H9 (cell line): ENCODE measurements around the gene IRF4. TPM values are rescaled to one million over a fixed set of nuclear protein-coding genes. Genes with fewer than 3 reads are reported as not detected.

Experiments used
- DNase-seq: peaks from one replicate; pipeline ENCODE4 v3.0.0-alpha.2; 2017
- H2AFZ ChIP-seq: one replicate; pipeline ENCODE4 v1.6.1; 2013; ENCODE audit warnings: mild to moderate bottlenecking, low read length, control low read depth, moderate library complexity
- H2AK5ac ChIP-seq: 2 replicates; pipeline ENCODE4 v1.6.1; 2013; ENCODE audit warnings: low read length, control low read depth, mixed read lengths; ENCODE audit not compliant: insufficient read length
- H2BK120ac ChIP-seq: one replicate; pipeline ENCODE4 v1.6.1; 2013; ENCODE audit warnings: low read depth, mild to moderate bottlenecking, low read length, control low read depth, inconsistent platforms; ENCODE audit not compliant: poor library complexity, severe bottlenecking
- H2BK12ac ChIP-seq: 2 replicates; pipeline ENCODE4 v1.6.1; 2013; ENCODE audit warnings: low read length, control low read depth, mixed read lengths, low read depth; ENCODE audit not compliant: insufficient read length
- H2BK15ac ChIP-seq: 2 replicates; pipeline ENCODE4 v1.6.1; 2013; ENCODE audit warnings: low read depth, low read length, control low read depth
- H2BK20ac ChIP-seq: one replicate; pipeline ENCODE4 v1.6.1; 2013; ENCODE audit warnings: low read depth, mild to moderate bottlenecking, low read length, control low read depth, inconsistent platforms; ENCODE audit not compliant: poor library complexity, severe bottlenecking
- H2BK5ac ChIP-seq: 2 replicates; pipeline ENCODE4 v1.6.1; 2013; ENCODE audit warnings: low read length, control low read depth, mixed read lengths; ENCODE audit not compliant: insufficient read length
- H3K14ac ChIP-seq: 2 replicates; pipeline ENCODE4 v1.6.1; 2013; ENCODE audit warnings: low read length, control low read depth; ENCODE audit not compliant: insufficient read depth
- H3K18ac ChIP-seq: 2 replicates; pipeline ENCODE4 v1.6.1; 2013; ENCODE audit warnings: low read depth, mild to moderate bottlenecking, mixed read lengths, low read length, control low read depth; ENCODE audit not compliant: insufficient read length
- H3K23ac ChIP-seq: 2 replicates; pipeline ENCODE4 v1.6.1; 2013; ENCODE audit warnings: low read length, control low read depth, mixed read lengths, low read depth; ENCODE audit not compliant: insufficient read length
- H3K23me2 ChIP-seq: 2 replicates; pipeline ENCODE4 v1.6.1; 2013; ENCODE audit warnings: low read depth, mild to moderate bottlenecking, mixed read lengths, low read length, control low read depth; ENCODE audit not compliant: insufficient read length, poor library complexity, severe bottlenecking
- H3K27ac ChIP-seq: 2 replicates; pipeline ENCODE4 v1.5.1; 2013; ENCODE audit warnings: low read length, control low read depth, mixed read lengths, low read depth; ENCODE audit not compliant: insufficient read length
- H3K27me3 ChIP-seq: 2 replicates; pipeline ENCODE4 v1.6.1; 2013; ENCODE audit warnings: low read length, control low read depth, inconsistent platforms; ENCODE audit not compliant: insufficient read depth
- H3K4ac ChIP-seq: 2 replicates; pipeline ENCODE4 v1.6.1; 2013; ENCODE audit warnings: low read depth, mild to moderate bottlenecking, control low read depth, inconsistent platforms, low read length, moderate library complexity
- H3K4me1 ChIP-seq: 2 replicates; pipeline ENCODE4 v1.6.1; 2013; ENCODE audit warnings: low read length, control low read depth, inconsistent platforms; ENCODE audit not compliant: insufficient read depth
- H3K4me2 ChIP-seq: 2 replicates; pipeline ENCODE4 v1.6.1; 2013; ENCODE audit warnings: low read length, control low read depth, mixed read lengths; ENCODE audit not compliant: insufficient read length, insufficient read depth
- H3K56ac ChIP-seq: 2 replicates; pipeline ENCODE4 v1.6.1; 2013; ENCODE audit warnings: low read depth, mild to moderate bottlenecking, mixed read lengths, low read length, control low read depth; ENCODE audit not compliant: insufficient read length
- H3K79me1 ChIP-seq: 2 replicates; pipeline ENCODE4 v1.6.1; 2013; ENCODE audit warnings: low read depth, mild to moderate bottlenecking, moderate library complexity, low read length, control low read depth, inconsistent platforms; ENCODE audit not compliant: insufficient read depth, poor library complexity, severe bottlenecking
- H3K79me2 ChIP-seq: 2 replicates; pipeline ENCODE4 v1.6.1; 2013; ENCODE audit warnings: low read length, control low read depth, inconsistent platforms; ENCODE audit not compliant: insufficient read depth
- H3K9ac ChIP-seq: 2 replicates; pipeline ENCODE4 v1.6.1; 2013; ENCODE audit warnings: low read length, control low read depth, mixed read lengths; ENCODE audit not compliant: insufficient read length; ENCODE audit errors: extremely low read depth
- H3K9me3 ChIP-seq: one replicate; pipeline ENCODE4 v1.6.1; 2013; ENCODE audit warnings: low read depth, low read length, inconsistent platforms; ENCODE audit not compliant: control insufficient read depth
- H3T11ph ChIP-seq: one replicate; pipeline ENCODE4 v1.6.1; 2013; ENCODE audit warnings: mild to moderate bottlenecking, low read length, control low read depth, inconsistent platforms
- H4K20me1 ChIP-seq: one replicate; pipeline ENCODE4 v1.6.1; 2013; ENCODE audit not compliant: control insufficient read depth, insufficient read length, insufficient read depth
- H4K5ac ChIP-seq: 2 replicates; pipeline ENCODE4 v1.6.1; 2013; ENCODE audit warnings: low read depth, mild to moderate bottlenecking, mixed read lengths, low read length, control low read depth; ENCODE audit not compliant: insufficient read length
- H4K8ac ChIP-seq: replicated peaks from 2 replicates; pipeline ENCODE4 v1.6.1; 2013; ENCODE audit warnings: low read length, control low read depth, mixed read lengths, low read depth; ENCODE audit not compliant: insufficient read length
- H4K91ac ChIP-seq: 2 replicates; pipeline ENCODE4 v1.6.1; 2013; ENCODE audit warnings: low read depth, mild to moderate bottlenecking, moderate library complexity, mixed read lengths, low read length, control low read depth; ENCODE audit not compliant: insufficient read length
- H3K27ac Mint-ChIP-seq, 3 experiments: 2 replicates in 2 of 3; 3 replicates in 1 of 3; pipeline ENCODE4 v1.8.0; 2020 to 2021; ENCODE audit warnings: mixed read lengths in 3 of 3, mild to moderate bottlenecking in 1 of 3, moderate library complexity in 1 of 3
- H3K27me3 Mint-ChIP-seq: 2 replicates; pipeline ENCODE4 v1.8.0; 2021; ENCODE audit warnings: low read depth, mild to moderate bottlenecking, moderate library complexity, mixed read lengths
- H3K36me3 Mint-ChIP-seq, 3 experiments: 2 replicates in 2 of 3; 3 replicates in 1 of 3; pipeline ENCODE4 v1.8.0; 2020 to 2021; ENCODE audit warnings: low read depth in 3 of 3, mixed read lengths in 3 of 3; ENCODE audit not compliant: insufficient read depth in 1 of 3
- H3K4me1 Mint-ChIP-seq, 2 experiments: 2 replicates each; pipeline ENCODE4 v1.8.0; 2020; ENCODE audit warnings: mixed read lengths in 2 of 2
- H3K4me3 Mint-ChIP-seq, 2 experiments: 2 replicates in 1 of 2; 3 replicates in 1 of 2; pipeline ENCODE4 v1.8.0; 2020 to 2021; ENCODE audit warnings: mild to moderate bottlenecking in 2 of 2, mixed read lengths in 2 of 2, moderate library complexity in 1 of 2
- H3K9me3 Mint-ChIP-seq, 2 experiments: 2 replicates in 1 of 2; 3 replicates in 1 of 2; pipeline ENCODE4 v1.8.0; 2020; ENCODE audit warnings: mild to moderate bottlenecking in 2 of 2, mixed read lengths in 2 of 2, moderate library complexity in 1 of 2
- WGBS: extraction: QIAGEN DNeasy Blood & Tissue Kit; methylation state at CpG from one replicate; pipeline ENCODE4 v1.1.7; 2013; ENCODE audit warnings: missing lambda C conversion rate, low lambda C conversion rate, mixed read lengths; ENCODE audit not compliant: insufficient read length; ENCODE audit errors: extremely low coverage; 5-methylcytosine and 5-hydroxymethylcytosine counted together
- total RNA-seq: library from RNA; stranded (reverse); gene quantifications from 2 replicates; pipeline ENCODE4 v1.2.1, GENCODE V29; 2021
- TF ChIP-seq, protein P1 (sequence below): fragments of 200-600 bp; sonication (generic); conservative IDR thresholded peaks from 3 replicates; pipeline ENCODE4 v1.8.0; 2021; ENCODE audit warnings: antibody characterized with exemption, mild to moderate bottlenecking

The IRF4 gene
- total RNA-seq, 1 experiment from 2014 or later = 0.31 TPM

- H3K27me3 ChIP-seq = no peaks in the 10 kb centered on the region
- no peaks in the 10 kb centered on the region for H3K9me3 ChIP-seq
- H3K23ac ChIP-seq = no peak overlapping the region
- no peaks in the 10 kb centered on the region; the same call in 1 of the 2 replicates for H3K4me1 ChIP-seq
- no peak overlapping the region for H4K8ac ChIP-seq
- no peak overlapping the region for H4K91ac ChIP-seq
- no peak overlapping the region for H3K27ac ChIP-seq
- H3K9ac ChIP-seq = no peak overlapping the region
- no peak overlapping the region for H3K4ac ChIP-seq
- no peak overlapping the region for H3T11ph ChIP-seq
- H2BK20ac ChIP-seq = no peak overlapping the region
- TF ChIP-seq, protein P1, sequence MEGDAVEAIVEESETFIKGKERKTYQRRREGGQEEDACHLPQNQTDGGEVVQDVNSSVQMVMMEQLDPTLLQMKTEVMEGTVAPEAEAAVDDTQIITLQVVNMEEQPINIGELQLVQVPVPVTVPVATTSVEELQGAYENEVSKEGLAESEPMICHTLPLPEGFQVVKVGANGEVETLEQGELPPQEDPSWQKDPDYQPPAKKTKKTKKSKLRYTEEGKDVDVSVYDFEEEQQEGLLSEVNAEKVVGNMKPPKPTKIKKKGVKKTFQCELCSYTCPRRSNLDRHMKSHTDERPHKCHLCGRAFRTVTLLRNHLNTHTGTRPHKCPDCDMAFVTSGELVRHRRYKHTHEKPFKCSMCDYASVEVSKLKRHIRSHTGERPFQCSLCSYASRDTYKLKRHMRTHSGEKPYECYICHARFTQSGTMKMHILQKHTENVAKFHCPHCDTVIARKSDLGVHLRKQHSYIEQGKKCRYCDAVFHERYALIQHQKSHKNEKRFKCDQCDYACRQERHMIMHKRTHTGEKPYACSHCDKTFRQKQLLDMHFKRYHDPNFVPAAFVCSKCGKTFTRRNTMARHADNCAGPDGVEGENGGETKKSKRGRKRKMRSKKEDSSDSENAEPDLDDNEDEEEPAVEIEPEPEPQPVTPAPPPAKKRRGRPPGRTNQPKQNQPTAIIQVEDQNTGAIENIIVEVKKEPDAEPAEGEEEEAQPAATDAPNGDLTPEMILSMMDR = no peak
- Mint-ChIP-seq H3K9me3 (no peaks in the 10 kb centered on the region), H3K36me3 (peaks cover 0 to 4% (median 0%) of the 10 kb centered on the region in 3 experiments; a peak in 2 of 7 replicates), H3K4me1 (peaks cover 15 to 21% of the 10 kb centered on the region in 2 experiments), H3K27me3 (peaks cover 7% of the 10 kb centered on the region), H3K27ac (no peak overlapping the region), H3K4me3 (no peak overlapping the region)
- no peak overlapping the region for H3K56ac ChIP-seq
- H4K20me1 ChIP-seq = no peaks in the 10 kb centered on the region
- no peak overlapping the region for H3K18ac ChIP-seq
- no peak overlapping the region for H4K5ac ChIP-seq
- no peak overlapping the region for H3K4me2 ChIP-seq
- H3K79me1 ChIP-seq = no peaks in the 10 kb centered on the region
- WGBS = no CpG with 5 or more reads among the region's 4 CpGs
- H2BK120ac ChIP-seq = no peak overlapping the region
- no peaks in the 10 kb centered on the region for H3K79me2 ChIP-seq
- no peak overlapping the region for H3K14ac ChIP-seq
- no peak overlapping the region for H2AK5ac ChIP-seq
- H2BK15ac ChIP-seq = no peak overlapping the region
- H3K23me2 ChIP-seq = no peaks in the 10 kb centered on the region
- no peak overlapping the region for H2AFZ ChIP-seq
- no peak overlapping the region for H2BK12ac ChIP-seq
- no peak for DNase-seq
- no peak overlapping the region for H2BK5ac ChIP-seq
These were observed 17.9 kb downstream of the IRF4 start for GRCh38 chr6:409370-409972.
